Panc1 (cell line): ENCODE measurements around the gene PANK4.

Experiments used
- CTCF ChIP-seq: fragments of 450-650 bp; IDR thresholded peaks from 2 replicates; pipeline ENCODE4 v1.5.1; 2017; ENCODE audit warnings: mild to moderate bottlenecking
- POLR2AphosphoS5 ChIP-seq: IDR thresholded peaks from 2 replicates; pipeline ENCODE4 v1.6.1; 2012; ENCODE audit warnings: mild to moderate bottlenecking, low read depth, low read length, moderate library complexity
- REST ChIP-seq, 2 experiments: IDR thresholded peaks; 2 replicates each; pipeline ENCODE4 v1.6.1; 2011 to 2012; ENCODE audit warnings: low read depth in 2 of 2, control low read depth in 1 of 2, low read length in 1 of 2, mild to moderate bottlenecking in 1 of 2, moderate library complexity in 1 of 2; ENCODE audit not compliant: insufficient read depth in 1 of 2

- TF ChIP-seq CTCF (no peak), POLR2AphosphoS5 (no peak), REST (IDR thresholded peaks at IDR 0.05; ENCODE audit: insufficient read depth in 1 of 2, low read depth in 2 of 2, low read length in 1 of 2) (no peak)
Observed at GRCh38 chr1:2494323-2494693, 32.1 kb downstream of the PANK4 start.
